ENCODE data around the gene KIF18B.

- no peak for TF ChIP-seq POLR2A (IDR thresholded peaks at IDR 0.05)
- TF ChIP-seq CTCF (IDR thresholded peaks at IDR 0.05), result no peak
These were observed 34.6 kb upstream of the KIF18B start for GRCh38 chr17:44982113-44982702.
